Cardiac muscle cell (in vitro differentiated cells and primary cell): ENCODE measurements around the gene SUPT6H. TPM values are rescaled to one million over a fixed set of nuclear protein-coding genes. Genes with fewer than 3 reads are reported as not detected.
A peak's percentile ranks its signal among the peaks of the same experiment; 100 is the strongest.
"Not testable (repeated sequence)": the region's sequence is repeated elsewhere in the genome, so short reads cannot be mapped to it uniquely, and the experiment has no call there.

Source experiments
- DNase-seq, 2 donors: peaks; one replicate each; pipeline versions ENCODE4 v3.0.0 to v3.0.0-alpha.2; 2010 to 2017; ENCODE audit warnings: low read depth in 1 of 2, low spot score in 1 of 2
- H3K27ac ChIP-seq: fragments of 200-600 bp; sonication (generic); 2 replicates; pipeline ENCODE4 v1.5.1; 2016
- H3K27me3 ChIP-seq: fragments of 200-600 bp; sonication (generic); 2 replicates; pipeline ENCODE4 v1.6.0; 2016; ENCODE audit warnings: control low read depth
- H3K36me3 ChIP-seq: fragments of 200-600 bp; sonication (generic); 2 replicates; pipeline ENCODE4 v1.5.1; 2016; ENCODE audit warnings: control low read depth
- H3K4me1 ChIP-seq: fragments of 200-600 bp; sonication (generic); 2 replicates; pipeline ENCODE4 v1.8.1; 2017; ENCODE audit warnings: low read depth, mild to moderate bottlenecking, mixed run types
- H3K4me3 ChIP-seq: fragments of 200-600 bp; sonication (generic); 2 replicates; pipeline ENCODE4 v1.5.1; 2016; ENCODE audit warnings: mild to moderate bottlenecking
- H3K9me3 ChIP-seq: fragments of 200-600 bp; sonication (generic); 2 replicates; pipeline ENCODE4 v1.5.1; 2017; ENCODE audit warnings: low read depth, mild to moderate bottlenecking, control low read depth
- CTCF ChIP-seq: IDR thresholded peaks from 2 replicates; pipeline ENCODE4 v1.5.1; 2012; ENCODE audit warnings: low read depth, mild to moderate bottlenecking, low read length
- polyA plus RNA-seq: library from polyadenylated mRNA; unstranded; fragments of >200 nt; fragmentation: Nextera tagmentation; extraction: Ambion mirVana; gene quantifications from 2 replicates; pipeline ENCODE4 v1.2.1, GENCODE V29; 2016
- total RNA-seq: library from RNA; depleted of rRNA; stranded (reverse); fragments of >200 nt; gene quantifications from 2 replicates; pipeline ENCODE4 v1.2.3, GENCODE V29; 2016

The SUPT6H gene
- total and polyA plus RNA-seq, 2 experiments from 2014 or later = 29.7 to 67.8 TPM

GRCh38 chr17:28723159-28723835 lies 61.3 kb downstream of the SUPT6H start:
- no peak for TF ChIP-seq CTCF
- no peak for DNase-seq
- H3K4me1 ChIP-seq = peaks cover 15% of the 10 kb centered on the region
- no peak overlapping the region for H3K4me3 ChIP-seq
- peaks cover 21% of the 10 kb centered on the region for H3K36me3 ChIP-seq
- H3K27me3 ChIP-seq = no peaks in the 10 kb centered on the region
- no peak overlapping the region for H3K27ac ChIP-seq
- H3K9me3 ChIP-seq = no peaks in the 10 kb centered on the region

GRCh38 chr17:28723836-28724499 lies 62.0 kb downstream of the SUPT6H start:
- H3K4me1 ChIP-seq, H3K4me3 ChIP-seq, H3K9me3 ChIP-seq, H3K27ac ChIP-seq, DNase-seq, H3K27me3 ChIP-seq: not testable (repeated sequence)
- H3K36me3 ChIP-seq = peaks cover 21% of the 10 kb centered on the region

GRCh38 chr17:28724500-28725165 lies 62.6 kb downstream of the SUPT6H start:
- H3K9me3 ChIP-seq = no peaks in the 10 kb centered on the region
- peak overlapping the region; percentile 78 for H3K4me3 ChIP-seq
- H3K27me3 ChIP-seq = no peaks in the 10 kb centered on the region
- peak overlapping the region; percentile 69 for H3K27ac ChIP-seq
- H3K4me1 ChIP-seq = peaks cover 6% of the 10 kb centered on the region
- TF ChIP-seq CTCF = no peak
- peaks cover 21% of the 10 kb centered on the region for H3K36me3 ChIP-seq
- no peak for DNase-seq

GRCh38 chr17:28725166-28725659 lies 63.2 kb downstream of the SUPT6H start:
- peak in 1 of 2 donors; percentile 63 for DNase-seq
- TF ChIP-seq CTCF = no peak
- peak overlapping the region; percentile 78 for H3K4me3 ChIP-seq
- peak overlapping the region; percentile 69 for H3K27ac ChIP-seq
- H3K9me3 ChIP-seq = no peaks in the 10 kb centered on the region
- no peaks in the 10 kb centered on the region for H3K27me3 ChIP-seq
- H3K4me1 ChIP-seq = peaks cover 6% of the 10 kb centered on the region
- peaks cover 21% of the 10 kb centered on the region for H3K36me3 ChIP-seq

GRCh38 chr17:28725660-28726225 lies 63.7 kb downstream of the SUPT6H start:
- Histone ChIP-seq H3K4me1 (peaks cover 6% of the 10 kb centered on the region), H3K36me3 (peaks cover 21% of the 10 kb centered on the region), H3K27me3 (no peaks in the 10 kb centered on the region), H3K9me3 (no peaks in the 10 kb centered on the region), H3K4me3 (peak overlapping the region; percentile 78), H3K27ac (peak overlapping the region; percentile 69)
- DNase-seq = peak in 1 of 2 donors; percentile 89
- TF ChIP-seq CTCF = no peak
